HG02970 (cell line): ENCODE measurements around the gene SLC6A19.

Experiments used
- ATAC-seq: cut with Tn5 transposase; IDR thresholded peaks from one replicate; pipeline ENCODE4 v1.9.1; 2021; ENCODE audit warnings: mild to moderate bottlenecking, moderate library complexity, moderate number of reproducible peaks; ENCODE audit not compliant: unreplicated experiment, low FRiP score

SLC6A19 gene

DNA sequence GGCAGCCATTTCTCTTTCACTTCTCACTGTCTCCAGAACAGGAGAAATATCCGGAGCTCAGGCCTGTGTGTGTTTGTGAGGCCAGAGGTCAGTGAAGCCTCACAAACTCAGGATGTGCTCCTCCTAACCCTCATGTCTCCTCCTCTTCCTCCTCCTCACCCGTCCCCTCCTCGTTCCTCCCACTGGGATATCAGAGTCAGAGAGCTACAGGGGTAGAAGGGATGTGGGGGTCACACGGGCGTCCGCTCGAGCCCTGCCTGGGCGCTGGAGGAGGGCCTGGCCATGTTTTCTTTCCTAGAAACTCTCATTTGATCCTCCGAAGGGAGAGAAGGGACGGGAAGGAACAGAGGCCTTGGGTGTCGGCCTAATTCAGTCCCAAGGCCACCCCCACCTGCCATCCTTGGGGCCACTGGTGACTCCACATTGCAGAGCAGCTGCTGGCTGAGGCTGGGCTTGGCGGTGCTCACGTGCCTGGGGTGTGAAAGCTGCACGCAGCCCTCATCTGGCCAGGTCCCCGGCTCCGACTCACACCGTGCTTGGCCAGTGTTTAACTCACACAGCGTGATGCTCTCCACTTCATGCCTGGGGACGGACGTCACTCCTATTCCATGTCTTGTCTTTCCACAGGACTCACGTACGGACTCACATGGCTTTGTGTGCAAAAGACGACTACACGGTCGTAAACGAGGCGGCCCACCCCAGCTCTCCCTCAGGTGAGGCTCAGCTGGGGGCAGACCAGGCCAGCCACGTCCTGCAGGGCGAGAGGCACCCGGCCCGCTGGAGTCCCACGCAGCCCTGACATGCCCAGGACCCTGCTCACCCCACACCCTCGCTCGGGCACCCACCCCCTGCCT lies 22.6 kb upstream of the SLC6A19 start:
- no peak for ATAC-seq

DNA sequence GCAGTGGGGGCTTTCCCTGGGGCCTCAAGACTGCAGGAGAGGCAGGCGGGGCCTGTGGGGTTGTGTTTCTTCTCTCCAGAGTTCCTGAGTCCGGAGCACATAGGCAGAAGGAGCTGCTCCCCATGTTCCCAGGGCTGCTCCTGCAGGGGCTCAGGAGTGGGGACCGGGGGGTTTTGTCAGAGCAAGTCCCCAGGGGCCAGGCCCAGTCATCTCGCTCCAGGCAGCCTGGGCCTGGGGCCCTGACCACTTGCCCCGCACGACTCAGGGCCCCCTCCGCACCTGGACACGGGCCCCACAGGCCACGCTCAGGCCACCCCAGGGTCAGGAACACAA lies 22.0 kb upstream of the SLC6A19 start:
- ATAC-seq, result no peak

DNA sequence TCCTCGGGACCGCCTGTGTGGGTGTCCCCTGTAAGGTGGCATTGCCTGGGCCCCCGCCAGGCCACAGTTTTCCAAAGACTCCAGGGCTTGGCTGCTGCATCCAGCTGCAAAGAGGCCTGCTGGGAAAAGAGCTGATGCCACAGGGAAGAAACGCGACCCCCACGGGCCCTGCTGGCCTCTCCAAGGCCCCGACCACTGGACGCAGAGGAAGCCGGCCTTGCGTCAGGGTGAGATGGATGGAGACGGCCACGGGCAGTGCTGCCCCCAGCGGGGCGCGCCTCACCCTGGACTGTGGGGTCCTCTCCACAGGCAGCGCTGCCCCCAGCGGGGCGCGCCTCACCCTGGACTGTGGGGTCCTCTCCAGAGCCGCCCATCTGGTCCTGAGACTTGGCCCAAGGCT lies 21.3 kb upstream of the SLC6A19 start:
- ATAC-seq, result no peak

DNA sequence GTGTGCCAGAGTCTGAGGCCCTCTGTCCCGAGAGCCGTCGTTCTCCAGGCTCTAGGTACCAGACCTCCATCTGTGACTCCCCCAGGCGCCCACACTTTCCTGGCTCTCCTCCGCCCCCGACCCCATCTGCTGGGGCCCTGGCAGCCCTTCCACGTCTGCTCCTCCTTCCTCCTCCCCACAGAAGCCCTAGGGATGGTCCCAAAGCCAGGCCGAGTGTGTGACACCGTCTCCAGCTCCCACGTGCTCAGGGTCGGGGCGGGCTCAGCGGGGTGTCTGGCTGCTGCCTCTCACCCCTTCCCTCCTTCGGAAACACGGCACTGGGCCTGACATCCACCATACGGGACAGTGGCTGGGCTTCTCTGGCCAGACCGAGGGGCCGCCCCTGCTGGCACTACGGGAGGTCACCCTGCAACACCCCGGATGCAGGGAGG lies 20.5 kb upstream of the SLC6A19 start:
- no peak for ATAC-seq

DNA sequence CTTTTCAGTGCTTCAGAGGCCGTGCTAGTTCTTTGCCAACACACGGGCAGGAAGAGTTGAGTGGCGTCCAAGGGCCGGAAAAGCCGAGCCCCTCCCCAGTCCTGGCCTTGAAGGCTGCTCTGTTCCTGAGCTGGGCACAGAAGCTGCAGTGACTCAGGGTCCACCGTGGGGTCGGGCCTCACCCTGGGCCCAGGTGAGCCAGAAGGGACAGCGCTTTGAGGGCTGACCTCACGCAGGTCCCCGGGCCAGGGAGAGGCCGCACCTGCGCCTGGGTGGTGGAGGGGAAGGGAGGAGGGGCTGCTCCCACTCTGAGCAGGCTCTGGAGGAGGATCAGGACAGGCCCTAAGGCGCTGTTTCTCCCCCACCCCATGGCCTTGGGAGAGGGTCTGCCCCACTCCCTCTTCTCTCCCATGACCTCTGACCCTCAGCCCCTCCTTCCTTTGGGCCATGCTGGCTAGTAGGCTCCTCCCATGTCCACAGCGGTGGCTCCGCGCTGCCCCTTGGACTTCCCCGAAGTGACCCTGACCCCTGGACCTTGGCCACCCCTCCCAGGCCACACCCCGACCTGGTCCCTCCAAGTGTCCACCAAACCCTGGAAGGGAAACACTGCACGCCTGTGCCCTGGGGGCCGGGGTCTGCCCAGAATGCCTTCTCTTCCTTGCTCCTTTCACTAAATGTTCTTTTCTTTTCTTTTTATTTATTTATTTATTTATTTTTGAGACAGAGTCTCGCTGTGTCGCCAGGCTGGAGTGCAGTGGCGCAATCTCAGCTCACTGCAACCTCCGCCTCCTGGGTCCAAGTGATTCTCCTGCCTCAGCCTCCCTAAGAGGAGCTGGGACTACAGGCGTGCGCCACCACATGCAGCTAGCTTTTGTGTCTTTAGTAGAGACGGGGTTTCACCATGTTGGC lies 19.7 kb upstream of the SLC6A19 start:
- ATAC-seq, result no peak

DNA sequence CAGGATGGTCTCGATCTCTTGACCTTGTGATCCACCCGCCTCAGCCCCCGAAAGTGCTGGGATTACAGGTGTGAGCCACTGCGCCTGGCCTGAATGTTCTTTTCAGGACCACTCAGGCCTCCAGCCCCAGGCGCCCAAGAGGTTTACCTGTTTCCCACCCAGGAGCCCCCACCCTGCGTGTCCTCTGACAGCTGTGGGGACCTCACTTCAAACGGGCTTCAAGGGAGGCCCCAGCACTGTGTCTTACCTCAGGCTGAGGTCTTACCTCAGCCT lies 19.1 kb upstream of the SLC6A19 start:
- ATAC-seq, result no peak

DNA sequence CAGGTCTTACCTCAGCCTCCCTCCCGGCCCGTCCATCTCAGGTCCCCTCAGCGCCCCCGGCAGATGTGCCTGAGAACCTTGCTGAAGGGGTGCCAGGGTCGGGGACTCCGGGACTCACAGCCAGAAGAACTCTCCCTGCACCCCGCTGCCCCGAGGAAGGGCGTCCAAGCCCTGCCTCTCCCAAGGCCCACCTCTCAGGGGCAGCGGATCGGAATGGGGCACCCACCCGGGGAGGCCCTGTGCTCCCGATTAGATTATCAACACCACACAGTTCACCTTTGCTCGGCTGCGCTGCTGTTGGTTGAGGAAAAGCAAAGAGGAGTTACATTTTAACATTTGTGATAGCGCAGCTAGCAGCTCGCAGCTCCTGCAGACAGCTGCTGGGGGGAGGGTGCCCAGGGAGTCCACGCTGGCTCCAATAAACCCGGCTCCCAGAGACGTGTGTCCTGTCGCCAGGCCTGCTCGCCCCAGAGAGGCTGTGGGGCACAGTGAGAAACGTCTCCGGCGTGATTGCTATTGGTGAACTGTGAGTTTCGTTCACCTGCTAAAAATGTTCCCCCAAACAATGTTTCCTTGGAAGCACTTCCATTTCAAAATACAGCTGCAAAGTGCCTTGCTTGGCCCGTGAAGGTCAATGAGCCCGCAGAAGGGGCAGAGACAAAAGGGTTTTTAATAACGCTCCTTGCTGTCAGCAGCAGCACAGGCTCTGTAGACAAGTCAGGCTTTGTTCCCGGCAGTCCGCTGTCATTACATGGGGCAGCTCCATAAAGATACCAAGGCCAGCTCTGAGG lies 18.6 kb upstream of the SLC6A19 start:
- ATAC-seq, result no peak

DNA sequence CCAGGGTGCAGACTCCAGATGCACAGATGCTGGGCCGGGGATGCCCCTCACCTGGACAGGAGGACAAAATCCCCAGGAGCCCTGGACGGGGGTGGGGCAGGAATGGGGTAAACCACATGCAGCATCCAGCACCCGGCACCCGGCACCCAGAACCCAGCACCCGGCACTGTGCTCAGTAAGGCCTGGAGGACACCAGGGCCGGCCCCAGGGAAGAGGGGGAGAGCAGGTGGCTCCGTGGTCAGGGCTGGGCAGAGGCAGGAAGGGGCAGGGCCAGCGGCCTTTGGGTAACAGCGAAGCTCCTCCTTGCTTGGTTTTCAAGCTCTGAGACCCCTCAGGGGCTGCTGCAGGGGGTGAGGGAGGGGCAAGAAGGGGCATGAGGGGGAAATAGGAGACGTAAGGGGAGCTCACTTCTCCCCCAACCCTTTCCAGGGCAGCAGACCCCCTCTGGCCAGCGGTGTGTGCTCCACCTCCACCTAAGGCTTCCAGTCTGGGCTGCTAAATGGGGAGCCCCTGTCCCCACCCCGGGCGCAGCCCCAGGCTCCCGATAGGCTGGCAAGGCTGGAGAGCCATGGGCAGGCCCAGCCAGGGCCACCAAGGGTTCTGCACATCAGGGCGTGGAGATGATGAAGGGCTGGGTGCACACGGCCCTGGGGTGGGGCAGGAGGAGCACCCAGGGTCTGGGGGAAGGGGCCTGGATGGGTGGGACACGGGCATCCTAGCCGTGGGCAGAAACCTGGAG lies 17.8 kb upstream of the SLC6A19 start:
- no peak for ATAC-seq

DNA sequence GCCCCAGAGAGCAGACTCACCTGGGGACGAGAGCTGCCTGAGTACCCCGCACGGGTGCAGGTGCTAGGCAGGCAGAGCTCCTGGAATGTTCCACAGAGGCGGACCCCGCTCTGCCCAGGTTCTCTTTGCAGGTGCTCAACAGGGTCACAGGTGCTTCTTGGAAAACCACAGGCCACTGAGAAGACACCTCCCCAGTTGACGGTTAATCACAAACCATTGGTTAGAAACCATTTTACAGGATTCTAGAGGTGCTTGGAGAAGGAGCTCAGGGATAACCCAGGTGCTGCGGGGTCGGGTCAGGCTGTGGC lies 17.3 kb upstream of the SLC6A19 start:
- no peak for ATAC-seq

DNA sequence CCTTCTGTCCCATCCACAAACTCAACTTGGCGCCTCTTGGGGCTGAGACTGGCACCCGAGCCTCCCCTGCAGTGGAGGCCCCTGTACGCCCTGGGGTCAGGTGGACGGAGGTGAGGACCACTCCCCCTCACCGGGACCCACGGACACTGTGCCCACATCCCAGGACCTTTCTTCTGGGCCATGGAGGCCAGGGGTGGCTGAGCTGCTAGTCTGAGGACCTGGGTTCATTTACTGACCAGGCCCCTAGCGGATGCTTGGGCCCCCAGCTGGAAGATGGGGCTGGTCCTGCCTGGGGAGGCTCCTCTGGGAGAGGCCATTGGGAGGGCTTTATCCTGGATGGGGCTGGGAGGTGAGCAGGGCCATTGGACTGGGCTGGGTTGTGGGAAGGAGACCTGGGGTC lies 16.9 kb upstream of the SLC6A19 start:
- no peak for ATAC-seq

DNA sequence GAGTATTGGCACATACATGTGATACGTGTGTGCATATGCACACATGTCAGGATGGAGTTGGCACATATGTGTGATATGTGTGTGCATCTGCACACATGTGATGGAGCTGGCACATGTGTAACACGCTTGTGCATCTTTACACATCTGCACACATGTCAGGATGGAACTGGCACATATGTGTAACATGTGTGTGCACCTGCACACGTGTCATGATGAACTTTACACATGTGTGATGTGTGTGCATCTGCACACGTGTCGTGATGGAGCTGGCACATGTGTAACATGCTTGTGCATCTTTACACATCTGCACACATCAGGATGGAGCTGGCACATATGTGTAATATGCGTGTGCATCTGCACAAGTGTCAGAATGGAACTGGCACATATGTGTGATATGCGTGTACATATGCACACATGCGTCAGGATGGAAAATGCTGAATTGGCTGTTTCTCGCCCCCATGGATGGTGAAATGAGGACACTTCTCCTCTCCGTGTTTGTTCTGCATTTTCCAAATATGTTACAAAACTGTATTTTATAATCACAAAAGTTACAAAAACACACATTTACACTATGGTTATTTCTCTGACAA lies 16.3 kb upstream of the SLC6A19 start:
- ATAC-seq, result no peak

DNA sequence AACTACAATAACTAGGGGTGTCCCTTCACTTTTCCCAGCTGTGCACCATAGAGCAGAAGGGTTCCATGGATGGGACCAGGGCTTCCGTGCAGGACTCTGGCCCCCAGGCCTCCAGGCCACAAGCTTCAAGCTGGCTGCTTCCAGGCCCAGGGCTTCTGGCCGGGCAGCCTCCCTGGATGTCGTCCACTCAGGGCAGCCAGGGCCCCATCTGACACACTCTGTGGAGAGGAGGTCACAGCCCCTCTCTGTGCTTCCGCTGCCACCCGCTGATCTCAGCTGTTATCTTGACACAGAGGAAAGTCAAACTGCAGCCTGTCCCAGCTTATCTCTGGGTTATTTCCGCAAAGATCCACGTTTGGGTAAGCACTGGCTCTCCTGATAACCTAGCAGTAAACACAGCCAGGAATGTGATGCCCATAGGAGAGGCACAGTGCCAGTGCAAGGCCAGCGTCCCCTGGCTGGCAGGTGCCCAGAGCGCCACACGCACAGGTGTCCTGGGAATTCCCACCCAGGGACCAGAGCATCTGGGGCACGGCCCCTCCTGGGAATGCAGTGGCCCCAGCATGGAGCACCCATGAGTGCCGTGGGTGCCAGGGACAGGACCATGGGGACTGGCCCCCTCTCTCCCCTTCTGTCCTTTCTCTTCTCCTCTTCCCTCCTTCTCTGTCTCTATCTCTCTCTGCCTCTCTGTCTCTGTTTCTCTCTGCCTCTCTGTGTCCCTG lies 15.6 kb upstream of the SLC6A19 start:
- no peak for ATAC-seq

DNA sequence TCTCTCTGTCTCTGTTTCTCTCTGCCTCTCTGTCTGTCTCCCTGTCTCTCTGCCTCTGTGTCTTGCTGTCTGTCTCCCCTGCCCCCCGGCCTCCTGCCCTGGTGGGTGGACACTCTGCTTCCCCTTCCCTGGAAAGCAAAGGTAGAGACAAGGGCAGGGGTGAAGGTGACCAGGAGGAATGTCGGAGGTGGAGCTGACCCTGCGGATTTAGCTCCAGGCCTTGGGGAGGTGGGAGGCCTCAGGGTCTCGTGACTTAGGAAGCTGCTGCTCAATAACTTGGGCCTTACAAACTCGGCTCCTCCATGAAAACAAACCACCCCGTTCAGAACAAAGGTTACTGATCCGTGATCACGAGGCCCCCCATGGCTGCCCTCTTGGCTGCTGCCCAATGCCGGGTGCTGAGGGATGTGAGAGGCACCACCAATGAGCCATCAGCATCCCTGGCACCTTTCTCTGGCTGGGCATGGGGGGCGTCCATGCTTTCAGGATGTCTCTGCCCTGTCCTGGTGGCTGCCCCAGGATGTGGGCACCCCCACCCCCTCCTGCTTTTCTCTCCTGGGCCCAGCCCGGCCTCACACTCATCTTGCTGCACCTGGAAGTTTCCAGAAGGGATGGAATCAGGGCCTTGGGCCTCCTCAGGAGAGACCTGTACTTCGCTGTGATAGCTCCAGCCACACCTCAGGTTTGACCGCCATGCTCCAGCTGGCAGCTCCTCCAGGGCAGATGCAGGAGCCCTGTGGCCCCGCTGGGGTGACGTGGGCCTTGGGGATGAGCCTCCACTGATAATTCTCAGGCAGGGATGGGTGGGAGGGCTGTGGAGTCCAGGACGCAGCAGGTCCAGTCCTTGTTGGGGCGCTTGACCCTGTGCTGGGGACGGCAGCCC lies 14.8 kb upstream of the SLC6A19 start:
- no peak for ATAC-seq

DNA sequence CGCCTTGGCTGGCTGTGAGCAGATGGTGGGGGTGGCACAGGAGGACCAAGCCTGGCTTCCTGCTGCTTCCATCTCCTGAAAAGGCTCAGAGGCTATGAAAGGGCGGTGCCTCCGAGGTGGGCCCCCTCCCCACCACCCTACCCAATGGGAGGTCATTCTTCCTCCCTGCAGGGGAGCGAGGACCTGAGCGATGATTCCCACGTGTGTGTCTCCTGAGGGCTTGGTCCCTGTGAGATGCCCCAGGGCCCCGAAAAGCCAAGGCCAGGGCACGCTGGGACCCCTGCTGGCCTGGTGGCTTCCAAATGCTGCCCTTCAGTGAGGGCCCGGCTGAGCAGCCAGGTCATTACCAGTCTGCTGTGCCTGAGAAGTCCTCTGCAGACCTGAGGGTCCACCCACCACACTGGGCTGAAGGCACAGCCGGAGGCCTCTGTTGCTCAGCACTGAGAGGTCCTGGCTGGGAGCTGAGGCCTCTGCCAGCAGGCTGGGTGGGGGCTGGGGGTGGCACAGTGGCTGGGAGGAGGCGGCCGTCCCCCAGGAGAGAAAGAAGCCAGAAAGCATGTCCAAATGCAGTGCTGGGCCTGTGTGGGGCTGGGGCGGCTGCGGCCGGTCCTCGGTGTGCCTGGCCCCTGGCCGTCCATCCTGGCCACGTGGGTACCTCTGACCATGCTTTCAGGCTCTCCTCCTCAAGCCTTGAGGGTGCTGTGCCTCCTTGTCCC lies 14.0 kb upstream of the SLC6A19 start:
- no peak for ATAC-seq

DNA sequence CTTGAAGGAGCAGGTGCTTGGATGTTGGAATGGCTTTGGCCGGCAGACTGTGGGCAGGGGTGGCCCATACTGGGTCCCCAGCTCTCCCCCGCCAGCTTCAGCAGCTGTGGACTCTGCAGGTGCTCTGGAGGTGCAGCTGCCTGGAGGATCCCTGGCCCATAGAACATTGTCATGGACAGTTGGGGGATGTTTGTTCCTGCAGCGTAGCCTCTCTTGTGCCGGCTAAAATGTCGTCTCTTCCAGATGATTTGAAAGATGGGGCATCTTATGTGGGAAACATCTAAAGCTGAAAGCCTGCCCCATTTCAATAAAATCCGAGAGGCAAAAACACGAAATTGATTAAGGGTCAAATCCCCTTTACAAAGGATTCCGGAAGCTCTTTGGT lies 13.5 kb upstream of the SLC6A19 start:
- no peak for ATAC-seq

DNA sequence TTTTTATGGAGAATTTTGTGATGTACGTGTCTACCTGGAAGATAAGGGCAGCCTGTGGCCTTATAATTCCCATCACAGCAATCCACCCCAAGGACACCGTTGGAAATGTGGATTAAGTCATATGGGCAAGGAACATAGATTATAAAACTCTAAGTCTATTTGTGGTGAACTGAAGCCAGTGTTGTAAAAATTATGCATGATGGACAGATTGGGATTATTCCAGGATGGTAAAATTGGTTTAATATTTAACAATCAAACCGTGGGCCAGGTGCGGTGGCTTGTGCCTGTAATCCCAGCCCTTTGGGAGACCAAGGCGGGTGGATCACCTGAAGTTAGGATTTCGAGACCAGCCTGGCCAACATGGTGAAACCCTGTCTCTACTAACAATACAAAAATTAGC lies 12.9 kb upstream of the SLC6A19 start:
- ATAC-seq, result no peak

DNA sequence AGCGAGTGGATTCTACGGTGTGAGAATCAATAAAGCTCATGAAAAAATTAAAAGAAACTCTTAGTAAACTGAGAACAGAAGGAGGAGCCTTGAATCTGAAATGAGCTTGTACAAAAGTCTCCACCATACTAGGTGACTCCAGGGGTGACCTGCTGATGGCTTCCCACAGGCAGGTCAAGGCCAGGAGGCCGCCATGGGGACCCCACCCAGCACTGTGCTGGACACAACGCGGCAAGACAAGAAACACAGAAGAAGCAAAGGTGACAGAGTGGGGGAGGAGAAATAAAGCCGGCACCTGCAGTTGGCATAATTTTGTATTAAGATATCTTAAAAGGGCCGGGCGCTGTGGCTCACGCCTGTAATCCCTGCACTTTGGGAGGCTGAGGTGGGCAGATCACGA lies 12.1 kb upstream of the SLC6A19 start:
- no peak for ATAC-seq

DNA sequence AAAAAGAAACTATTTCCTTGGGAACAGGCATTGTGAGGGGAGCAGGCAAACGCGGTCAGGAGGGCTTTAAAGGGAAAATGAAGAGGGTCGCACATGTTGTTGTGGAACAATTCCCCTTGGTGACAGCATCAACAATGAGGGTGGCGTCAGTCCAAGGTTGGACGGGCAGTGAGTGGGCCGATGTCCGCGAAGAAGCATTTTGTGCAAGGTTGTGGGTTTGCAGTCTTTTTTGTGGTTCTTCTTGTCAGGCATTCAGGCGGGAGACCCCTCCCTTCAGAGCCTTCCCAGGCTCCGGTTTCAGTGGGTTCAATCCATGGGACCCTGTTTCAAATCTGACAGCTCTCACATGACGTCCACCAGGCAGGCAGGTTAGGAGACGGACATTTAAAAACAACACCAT lies 11.1 kb upstream of the SLC6A19 start:
- ATAC-seq, result no peak
